Measurements from ENCODE around the gene KCNIP4. TPM values are rescaled to one million over a fixed set of nuclear protein-coding genes. Genes with fewer than 3 reads are reported as not detected.

KCNIP4 gene
- polyA plus RNA-seq, 1 donor (not counting 4 experiments of a cell fraction or from before 2014, with no cell fraction given): 0.07 TPM

- Histone ChIP-seq H3K79me2 (ENCODE audit: control insufficient read depth, insufficient read depth, low read length) (no peaks in the 10 kb centered on the region), H3K36me3 (ENCODE audit: control insufficient read depth in 2 of 2, extremely low read depth in 1 of 2, insufficient read depth in 2 of 2, low read length in 2 of 2) (no peaks in the 10 kb centered on the region), H2AFZ (ENCODE audit: control insufficient read depth, low read length) (no peak overlapping the region), H3K9me3 (ENCODE audit: control insufficient read depth, low read depth, low read length) (no peaks in the 10 kb centered on the region), H3K9me1 (ENCODE audit: control insufficient read depth, extremely low read depth, insufficient read depth, low read length) (no peaks in the 10 kb centered on the region), H3K4me1 (ENCODE audit: control insufficient read depth, extremely low read depth, insufficient read depth, low read length) (peaks cover 29% of the 10 kb centered on the region), H3K27me3 (ENCODE audit: control insufficient read depth, extremely low read depth, insufficient read depth, low read length) (no peaks in the 10 kb centered on the region), H3K27ac (ENCODE audit: control insufficient read depth, insufficient read depth, low read length) (no peak overlapping the region), H3K9ac (ENCODE audit: control insufficient read depth, extremely low read depth, insufficient read depth, low read length) (no peak overlapping the region), H3K4me3 (ENCODE audit: control insufficient read depth in 2 of 3, extremely low read depth in 1 of 3, insufficient read depth in 2 of 3, low read depth in 1 of 3, low read length in 3 of 3) (no peak overlapping the region), H3K4me2 (ENCODE audit: control insufficient read depth, extremely low read depth, insufficient read depth, low read depth, low read length) (no peak overlapping the region), H4K20me1 (ENCODE audit: control insufficient read depth, extremely low read depth, insufficient read depth, low read length) (no peaks in the 10 kb centered on the region)
- TF ChIP-seq, protein P1, sequence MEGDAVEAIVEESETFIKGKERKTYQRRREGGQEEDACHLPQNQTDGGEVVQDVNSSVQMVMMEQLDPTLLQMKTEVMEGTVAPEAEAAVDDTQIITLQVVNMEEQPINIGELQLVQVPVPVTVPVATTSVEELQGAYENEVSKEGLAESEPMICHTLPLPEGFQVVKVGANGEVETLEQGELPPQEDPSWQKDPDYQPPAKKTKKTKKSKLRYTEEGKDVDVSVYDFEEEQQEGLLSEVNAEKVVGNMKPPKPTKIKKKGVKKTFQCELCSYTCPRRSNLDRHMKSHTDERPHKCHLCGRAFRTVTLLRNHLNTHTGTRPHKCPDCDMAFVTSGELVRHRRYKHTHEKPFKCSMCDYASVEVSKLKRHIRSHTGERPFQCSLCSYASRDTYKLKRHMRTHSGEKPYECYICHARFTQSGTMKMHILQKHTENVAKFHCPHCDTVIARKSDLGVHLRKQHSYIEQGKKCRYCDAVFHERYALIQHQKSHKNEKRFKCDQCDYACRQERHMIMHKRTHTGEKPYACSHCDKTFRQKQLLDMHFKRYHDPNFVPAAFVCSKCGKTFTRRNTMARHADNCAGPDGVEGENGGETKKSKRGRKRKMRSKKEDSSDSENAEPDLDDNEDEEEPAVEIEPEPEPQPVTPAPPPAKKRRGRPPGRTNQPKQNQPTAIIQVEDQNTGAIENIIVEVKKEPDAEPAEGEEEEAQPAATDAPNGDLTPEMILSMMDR (optimal IDR thresholded peaks at IDR 0.05 in 1 of 3, IDR thresholded peaks at IDR 0.05 in 1 of 3, conservative IDR thresholded peaks at IDR 0.05 in 1 of 3; ENCODE audit: extremely low read depth in 1 of 3, insufficient read depth in 2 of 3, low read length in 3 of 3): no peak
- TF ChIP-seq EZH2 (IDR thresholded peaks at IDR 0.05; ENCODE audit: low read length): no peak
- FAIRE-seq (peak; percentile 61), DNase-seq (ENCODE audit: low read depth, low spot score) (no peak)
- dilution Hi-C loops (cut with MboI; ENCODE audit: extremely low pct_ligation_motif_present, low sequenced_read_pairs): no loop called here
These were observed 1104.3 kb downstream of the KCNIP4 start for GRCh38 chr4:20844311-20844710.

DNA sequence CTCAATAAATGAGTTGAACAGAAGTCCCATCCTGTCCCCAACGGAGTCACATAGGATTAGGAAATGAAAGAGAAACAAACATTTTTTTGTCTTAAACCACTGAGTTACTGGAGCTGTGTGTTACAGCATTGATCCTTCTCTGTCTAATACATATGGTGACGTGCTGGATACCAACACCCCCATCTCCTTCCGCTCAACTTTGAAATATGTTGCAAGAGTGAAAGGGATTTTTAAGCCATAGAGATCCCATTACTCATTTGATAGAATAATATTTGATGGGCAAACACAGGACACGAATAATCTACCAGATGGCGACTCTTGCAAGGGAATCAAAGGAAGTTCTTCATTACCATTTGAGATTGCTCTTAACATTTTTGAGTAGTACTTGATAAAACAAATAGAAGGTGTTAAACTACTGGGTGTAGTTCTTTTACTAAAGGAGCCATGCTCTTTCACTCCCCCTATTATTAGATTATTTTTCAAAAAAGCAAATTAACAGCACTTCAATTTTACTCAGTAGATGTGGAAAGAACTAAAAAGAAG, 1107.9 kb downstream of the KCNIP4 start:
- Histone ChIP-seq H3K4me1 (ENCODE audit: control insufficient read depth, extremely low read depth, insufficient read depth, low read length) (peaks cover 19% of the 10 kb centered on the region), H3K4me2 (ENCODE audit: control insufficient read depth, extremely low read depth, insufficient read depth, low read depth, low read length) (no peak overlapping the region), H3K36me3 (ENCODE audit: control insufficient read depth in 2 of 2, extremely low read depth in 1 of 2, insufficient read depth in 2 of 2, low read length in 2 of 2) (no peaks in the 10 kb centered on the region), H3K27ac (ENCODE audit: control insufficient read depth, insufficient read depth, low read length) (no peak overlapping the region), H3K27me3 (ENCODE audit: control insufficient read depth, extremely low read depth, insufficient read depth, low read length) (no peaks in the 10 kb centered on the region), H3K9me3 (ENCODE audit: control insufficient read depth, low read depth, low read length) (no peaks in the 10 kb centered on the region), H3K9ac (ENCODE audit: control insufficient read depth, extremely low read depth, insufficient read depth, low read length) (no peak overlapping the region), H4K20me1 (ENCODE audit: control insufficient read depth, extremely low read depth, insufficient read depth, low read length) (no peaks in the 10 kb centered on the region), H3K79me2 (ENCODE audit: control insufficient read depth, insufficient read depth, low read length) (no peaks in the 10 kb centered on the region), H2AFZ (ENCODE audit: control insufficient read depth, low read length) (peak overlapping the region; percentile 55), H3K4me3 (ENCODE audit: control insufficient read depth in 2 of 3, extremely low read depth in 1 of 3, insufficient read depth in 2 of 3, low read depth in 1 of 3, low read length in 3 of 3) (no peak overlapping the region), H3K9me1 (ENCODE audit: control insufficient read depth, extremely low read depth, insufficient read depth, low read length) (no peaks in the 10 kb centered on the region)
- FAIRE-seq (peak; percentile 23), DNase-seq (ENCODE audit: low read depth, low spot score) (no peak)
- dilution Hi-C loops (cut with MboI; ENCODE audit: extremely low pct_ligation_motif_present, low sequenced_read_pairs): no loop called here
- TF ChIP-seq, protein P1 (optimal IDR thresholded peaks at IDR 0.05 in 1 of 3, IDR thresholded peaks at IDR 0.05 in 1 of 3, conservative IDR thresholded peaks at IDR 0.05 in 1 of 3; ENCODE audit: extremely low read depth in 1 of 3, insufficient read depth in 2 of 3, low read length in 3 of 3): no peak
- no peak for TF ChIP-seq EZH2 (IDR thresholded peaks at IDR 0.05; ENCODE audit: low read length)

Data from keratinocyte (primary cell).